ENCODE measurements around the gene MAPK10. TPM values are rescaled to one million over a fixed set of nuclear protein-coding genes. Genes with fewer than 3 reads are reported as not detected.

Gene MAPK10
- total RNA-seq, 1 experiment from 2014 or later = 4.7 TPM

DNA sequence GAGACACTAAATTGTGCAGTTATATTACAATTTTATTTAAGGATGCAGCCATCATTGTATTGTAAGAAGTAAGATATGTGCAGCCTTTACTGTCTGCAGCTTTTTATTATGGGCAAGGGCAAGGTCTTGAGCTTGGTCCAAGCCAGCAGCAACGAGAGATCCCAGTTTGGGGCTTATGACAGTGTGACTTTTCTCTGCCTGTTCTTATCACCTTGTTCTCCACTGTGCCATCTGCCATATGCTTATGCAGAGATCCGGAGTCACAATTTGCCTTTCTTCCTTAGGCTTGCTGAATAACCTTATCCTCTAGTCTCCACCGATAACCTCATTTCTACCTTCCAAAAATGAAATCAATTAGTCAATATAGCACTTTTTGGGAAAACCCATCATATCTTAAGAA, 30.4 kb downstream of the MAPK10 start:
- Histone ChIP-seq H3K9ac (ENCODE audit: extremely low read depth, insufficient read length, low read length) (no peak overlapping the region), H3K23me2 (ENCODE audit: insufficient read length, low read depth, low read length, poor library complexity, severe bottlenecking) (no peaks in the 10 kb centered on the region), H2BK120ac (ENCODE audit: low read depth, low read length, poor library complexity, severe bottlenecking) (no peak overlapping the region), H3K27me3 (ENCODE audit: insufficient read depth, low read length) (no peaks in the 10 kb centered on the region), H4K91ac (ENCODE audit: insufficient read length, low read depth, low read length) (no peak overlapping the region), H3K56ac (ENCODE audit: insufficient read length, low read depth, low read length) (no peak overlapping the region), H3K27ac (ENCODE audit: insufficient read length, low read depth, low read length) (no peak overlapping the region), H3K79me2 (ENCODE audit: insufficient read depth, low read length) (no peaks in the 10 kb centered on the region), H2AK5ac (ENCODE audit: insufficient read length, low read length) (no peak overlapping the region), H3K4me2 (ENCODE audit: insufficient read depth, insufficient read length, low read length) (no peak overlapping the region), H3K9me3 (ENCODE audit: control insufficient read depth, low read depth, low read length) (no peaks in the 10 kb centered on the region), H3K23ac (ENCODE audit: insufficient read length, low read depth, low read length) (no peak overlapping the region), H2BK5ac (ENCODE audit: insufficient read length, low read length) (no peak overlapping the region), H3K14ac (ENCODE audit: insufficient read depth, low read length) (no peak overlapping the region), H2BK15ac (ENCODE audit: low read depth, low read length) (no peak overlapping the region), H3K79me1 (ENCODE audit: insufficient read depth, low read depth, low read length, poor library complexity, severe bottlenecking) (no peaks in the 10 kb centered on the region), H2AFZ (ENCODE audit: low read length) (no peak overlapping the region), H4K20me1 (ENCODE audit: control insufficient read depth, insufficient read depth, insufficient read length) (no peaks in the 10 kb centered on the region), H3K4me1 (ENCODE audit: insufficient read depth, low read length) (no peaks in the 10 kb centered on the region), H3K18ac (ENCODE audit: insufficient read length, low read depth, low read length) (no peak overlapping the region), H3K4ac (ENCODE audit: low read depth, low read length) (no peak overlapping the region), H4K8ac (replicated peaks; ENCODE audit: insufficient read length, low read depth, low read length) (no peak overlapping the region), H3T11ph (ENCODE audit: low read length) (no peak overlapping the region), H2BK12ac (ENCODE audit: insufficient read length, low read depth, low read length) (no peak overlapping the region), H4K5ac (ENCODE audit: insufficient read length, low read depth, low read length) (no peak overlapping the region), H2BK20ac (ENCODE audit: low read depth, low read length, poor library complexity, severe bottlenecking) (no peak overlapping the region)
- no CpG with 5 or more reads among the region's 3 CpGs for WGBS (ENCODE audit: extremely low coverage, insufficient read length, low lambda C conversion rate)
- Mint-ChIP-seq H3K4me1 (peaks cover 3 to 11% of the 10 kb centered on the region in 2 experiments; a peak in 3 of 4 replicates), H3K27me3 (ENCODE audit: low read depth) (no peaks in the 10 kb centered on the region), H3K9me3 (peaks cover 0 to 3% of the 10 kb centered on the region in 2 experiments; a peak in 1 of 5 replicates), H3K36me3 (ENCODE audit: insufficient read depth in 1 of 3, low read depth in 3 of 3) (peaks cover 0 to 5% (median 0%) of the 10 kb centered on the region in 3 experiments; a peak in 1 of 7 replicates), H3K27ac (no peak overlapping the region), H3K4me3 (no peak overlapping the region)
- TF ChIP-seq, protein P1, sequence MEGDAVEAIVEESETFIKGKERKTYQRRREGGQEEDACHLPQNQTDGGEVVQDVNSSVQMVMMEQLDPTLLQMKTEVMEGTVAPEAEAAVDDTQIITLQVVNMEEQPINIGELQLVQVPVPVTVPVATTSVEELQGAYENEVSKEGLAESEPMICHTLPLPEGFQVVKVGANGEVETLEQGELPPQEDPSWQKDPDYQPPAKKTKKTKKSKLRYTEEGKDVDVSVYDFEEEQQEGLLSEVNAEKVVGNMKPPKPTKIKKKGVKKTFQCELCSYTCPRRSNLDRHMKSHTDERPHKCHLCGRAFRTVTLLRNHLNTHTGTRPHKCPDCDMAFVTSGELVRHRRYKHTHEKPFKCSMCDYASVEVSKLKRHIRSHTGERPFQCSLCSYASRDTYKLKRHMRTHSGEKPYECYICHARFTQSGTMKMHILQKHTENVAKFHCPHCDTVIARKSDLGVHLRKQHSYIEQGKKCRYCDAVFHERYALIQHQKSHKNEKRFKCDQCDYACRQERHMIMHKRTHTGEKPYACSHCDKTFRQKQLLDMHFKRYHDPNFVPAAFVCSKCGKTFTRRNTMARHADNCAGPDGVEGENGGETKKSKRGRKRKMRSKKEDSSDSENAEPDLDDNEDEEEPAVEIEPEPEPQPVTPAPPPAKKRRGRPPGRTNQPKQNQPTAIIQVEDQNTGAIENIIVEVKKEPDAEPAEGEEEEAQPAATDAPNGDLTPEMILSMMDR (conservative IDR thresholded peaks at IDR 0.05) = no peak
- no peak for DNase-seq
